ENCODE data around the gene CREBL2. TPM values are rescaled to one million over a fixed set of nuclear protein-coding genes. Genes with fewer than 3 reads are reported as not detected.

CREBL2 gene
- total RNA-seq, 1 experiment from 2014 or later = 17.3 TPM

GRCh38 chr12:12689647-12690300, 78.1 kb downstream of the CREBL2 start:
- peaks cover 13% of the 10 kb centered on the region for H3K4me1 Mint-ChIP-seq
- no peak overlapping the region for H3K27ac Mint-ChIP-seq
- ATAC-seq (no peak), DNase-seq (ENCODE audit: low spot score) (no peak)
- no peaks in the 10 kb centered on the region for H3K36me3 Mint-ChIP-seq
- H3K4me3 Mint-ChIP-seq = no peak overlapping the region
- no peaks in the 10 kb centered on the region for H3K9me3 Mint-ChIP-seq
- ChIA-PET POLR2A (no interaction called here), CTCF (interaction anchor here (1.3 kb wide), 1 partner anchor 44 kb away, joined by 3 read pairs; no protein-coding TSS in a partner anchor)
- H3K27me3 Mint-ChIP-seq (ENCODE audit: low read depth) = no peaks in the 10 kb centered on the region; the same call in 1 of the 2 replicates
- TF ChIP-seq ZNF121 (CRISPR knock-in tag; IDR thresholded peaks at IDR 0.05) = no peak

DNA sequence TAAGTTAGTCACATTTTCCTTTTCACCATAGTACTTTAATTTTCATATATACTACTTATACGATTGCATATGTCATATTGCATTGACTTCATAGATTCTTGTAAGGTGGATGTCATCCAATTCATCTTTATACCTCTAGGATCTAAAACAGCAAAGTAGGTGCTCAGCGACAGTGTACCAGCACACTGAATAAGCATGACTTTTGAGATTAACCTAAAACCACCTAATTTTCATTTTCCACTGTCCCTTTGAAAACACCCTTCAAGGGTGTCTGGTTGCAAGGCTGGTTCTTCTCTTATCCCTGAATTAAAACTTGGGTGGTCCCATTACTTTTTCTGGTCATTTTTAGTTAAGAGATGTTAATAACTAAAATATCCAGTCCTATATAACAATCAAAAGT, 79.9 kb downstream of the CREBL2 start:
- Mint-ChIP-seq H3K4me1 (peaks cover 9% of the 10 kb centered on the region), H3K9me3 (no peaks in the 10 kb centered on the region), H3K27ac (no peak overlapping the region), H3K4me3 (no peak overlapping the region), H3K27me3 (ENCODE audit: low read depth) (no peaks in the 10 kb centered on the region; the same call in 1 of the 2 replicates), H3K36me3 (no peaks in the 10 kb centered on the region)
- TF ChIP-seq ZNF416 (CRISPR knock-in tag; IDR thresholded peaks at IDR 0.05) (no peak), NR1H2 (CRISPR knock-in tag; IDR thresholded peaks at IDR 0.05) (no peak), IRF2 (CRISPR knock-in tag; IDR thresholded peaks at IDR 0.05; ENCODE audit: borderline replicate concordance, low read depth) (no peak), OVOL2 (CRISPR knock-in tag; IDR thresholded peaks at IDR 0.05; ENCODE audit: borderline replicate concordance) (no peak), ZNF396 (CRISPR knock-in tag; IDR thresholded peaks at IDR 0.05; ENCODE audit: borderline replicate concordance) (no peak), MXD4 (CRISPR knock-in tag; IDR thresholded peaks at IDR 0.05; ENCODE audit: borderline replicate concordance) (no peak), ZNF425 (CRISPR knock-in tag; conservative IDR thresholded peaks at IDR 0.05) (no peak), GTF2I (CRISPR knock-in tag; conservative IDR thresholded peaks at IDR 0.05) (no peak), NFE2L1 (CRISPR knock-in tag; IDR thresholded peaks at IDR 0.05) (no peak), FOXP1 (CRISPR knock-in tag; IDR thresholded peaks at IDR 0.05; ENCODE audit: borderline replicate concordance) (no peak), E2F1 (CRISPR knock-in tag; IDR thresholded peaks at IDR 0.05) (no peak), ZNF232 (CRISPR knock-in tag; IDR thresholded peaks at IDR 0.05) (no peak), NFATC4 (CRISPR knock-in tag; IDR thresholded peaks at IDR 0.05) (no peak), MYBL2 (CRISPR knock-in tag; IDR thresholded peaks at IDR 0.05) (no peak), CDX4 (CRISPR knock-in tag; IDR thresholded peaks at IDR 0.05; ENCODE audit: borderline replicate concordance) (no peak), SMAD3 (CRISPR knock-in tag; IDR thresholded peaks at IDR 0.05; ENCODE audit: borderline replicate concordance) (no peak)
- TF ChIP-seq, protein P1, sequence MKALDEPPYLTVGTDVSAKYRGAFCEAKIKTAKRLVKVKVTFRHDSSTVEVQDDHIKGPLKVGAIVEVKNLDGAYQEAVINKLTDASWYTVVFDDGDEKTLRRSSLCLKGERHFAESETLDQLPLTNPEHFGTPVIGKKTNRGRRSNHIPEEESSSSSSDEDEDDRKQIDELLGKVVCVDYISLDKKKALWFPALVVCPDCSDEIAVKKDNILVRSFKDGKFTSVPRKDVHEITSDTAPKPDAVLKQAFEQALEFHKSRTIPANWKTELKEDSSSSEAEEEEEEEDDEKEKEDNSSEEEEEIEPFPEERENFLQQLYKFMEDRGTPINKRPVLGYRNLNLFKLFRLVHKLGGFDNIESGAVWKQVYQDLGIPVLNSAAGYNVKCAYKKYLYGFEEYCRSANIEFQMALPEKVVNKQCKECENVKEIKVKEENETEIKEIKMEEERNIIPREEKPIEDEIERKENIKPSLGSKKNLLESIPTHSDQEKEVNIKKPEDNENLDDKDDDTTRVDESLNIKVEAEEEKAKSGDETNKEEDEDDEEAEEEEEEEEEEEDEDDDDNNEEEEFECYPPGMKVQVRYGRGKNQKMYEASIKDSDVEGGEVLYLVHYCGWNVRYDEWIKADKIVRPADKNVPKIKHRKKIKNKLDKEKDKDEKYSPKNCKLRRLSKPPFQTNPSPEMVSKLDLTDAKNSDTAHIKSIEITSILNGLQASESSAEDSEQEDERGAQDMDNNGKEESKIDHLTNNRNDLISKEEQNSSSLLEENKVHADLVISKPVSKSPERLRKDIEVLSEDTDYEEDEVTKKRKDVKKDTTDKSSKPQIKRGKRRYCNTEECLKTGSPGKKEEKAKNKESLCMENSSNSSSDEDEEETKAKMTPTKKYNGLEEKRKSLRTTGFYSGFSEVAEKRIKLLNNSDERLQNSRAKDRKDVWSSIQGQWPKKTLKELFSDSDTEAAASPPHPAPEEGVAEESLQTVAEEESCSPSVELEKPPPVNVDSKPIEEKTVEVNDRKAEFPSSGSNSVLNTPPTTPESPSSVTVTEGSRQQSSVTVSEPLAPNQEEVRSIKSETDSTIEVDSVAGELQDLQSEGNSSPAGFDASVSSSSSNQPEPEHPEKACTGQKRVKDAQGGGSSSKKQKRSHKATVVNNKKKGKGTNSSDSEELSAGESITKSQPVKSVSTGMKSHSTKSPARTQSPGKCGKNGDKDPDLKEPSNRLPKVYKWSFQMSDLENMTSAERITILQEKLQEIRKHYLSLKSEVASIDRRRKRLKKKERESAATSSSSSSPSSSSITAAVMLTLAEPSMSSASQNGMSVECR (CRISPR knock-in tag; IDR thresholded peaks at IDR 0.05; ENCODE audit: borderline replicate concordance) = no peak
- TF ChIP-seq, protein P2, sequence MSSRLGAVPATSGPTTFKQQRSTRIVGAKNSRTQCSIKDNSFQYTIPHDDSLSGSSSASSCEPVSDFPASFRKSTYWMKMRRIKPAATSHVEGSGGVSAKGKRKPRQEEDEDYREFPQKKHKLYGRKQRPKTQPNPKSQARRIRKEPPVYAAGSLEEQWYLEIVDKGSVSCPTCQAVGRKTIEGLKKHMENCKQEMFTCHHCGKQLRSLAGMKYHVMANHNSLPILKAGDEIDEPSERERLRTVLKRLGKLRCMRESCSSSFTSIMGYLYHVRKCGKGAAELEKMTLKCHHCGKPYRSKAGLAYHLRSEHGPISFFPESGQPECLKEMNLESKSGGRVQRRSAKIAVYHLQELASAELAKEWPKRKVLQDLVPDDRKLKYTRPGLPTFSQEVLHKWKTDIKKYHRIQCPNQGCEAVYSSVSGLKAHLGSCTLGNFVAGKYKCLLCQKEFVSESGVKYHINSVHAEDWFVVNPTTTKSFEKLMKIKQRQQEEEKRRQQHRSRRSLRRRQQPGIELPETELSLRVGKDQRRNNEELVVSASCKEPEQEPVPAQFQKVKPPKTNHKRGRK (CRISPR knock-in tag; IDR thresholded peaks at IDR 0.05; ENCODE audit: borderline replicate concordance) = no peak
- TF ChIP-seq, protein P3, sequence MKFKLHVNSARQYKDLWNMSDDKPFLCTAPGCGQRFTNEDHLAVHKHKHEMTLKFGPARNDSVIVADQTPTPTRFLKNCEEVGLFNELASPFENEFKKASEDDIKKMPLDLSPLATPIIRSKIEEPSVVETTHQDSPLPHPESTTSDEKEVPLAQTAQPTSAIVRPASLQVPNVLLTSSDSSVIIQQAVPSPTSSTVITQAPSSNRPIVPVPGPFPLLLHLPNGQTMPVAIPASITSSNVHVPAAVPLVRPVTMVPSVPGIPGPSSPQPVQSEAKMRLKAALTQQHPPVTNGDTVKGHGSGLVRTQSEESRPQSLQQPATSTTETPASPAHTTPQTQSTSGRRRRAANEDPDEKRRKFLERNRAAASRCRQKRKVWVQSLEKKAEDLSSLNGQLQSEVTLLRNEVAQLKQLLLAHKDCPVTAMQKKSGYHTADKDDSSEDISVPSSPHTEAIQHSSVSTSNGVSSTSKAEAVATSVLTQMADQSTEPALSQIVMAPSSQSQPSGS (CRISPR knock-in tag; IDR thresholded peaks at IDR 0.05; ENCODE audit: borderline replicate concordance, low read depth) = no peak
- DNase-seq (ENCODE audit: low spot score) (no peak), ATAC-seq (no peak)
- ChIA-PET POLR2A (no interaction called here), CTCF (no interaction called here)
